ENCODE measurements around the gene SORBS2. TPM values are rescaled to one million over a fixed set of nuclear protein-coding genes. Genes with fewer than 3 reads are reported as not detected.

Gene SORBS2
- total and polyA plus RNA-seq, 2 of the 8 experiments (the other 6 are each of a cell fraction or from before 2014, with no cell fraction given): 73.0 to 87.1 TPM

DNA sequence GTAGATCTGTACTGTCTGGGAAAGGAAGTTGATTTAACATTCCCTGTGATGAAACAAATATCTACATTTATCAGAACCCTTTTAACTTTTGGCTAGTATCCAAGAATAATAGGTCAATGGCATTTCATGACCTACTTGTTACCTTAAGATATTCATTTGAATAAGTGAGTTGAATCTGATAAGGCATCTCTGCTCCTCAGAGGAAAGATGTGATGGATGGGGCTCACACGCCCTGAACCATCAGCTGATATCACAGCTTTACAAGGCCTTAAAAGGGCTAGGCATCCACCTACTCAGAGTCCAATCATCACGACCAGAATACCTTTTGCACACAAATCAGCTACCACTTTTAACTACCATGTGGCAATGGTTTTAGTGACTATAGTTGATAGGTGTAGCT is 186.5 kb downstream of the SORBS2 start (continued):
- TF ChIP-seq, protein P1, sequence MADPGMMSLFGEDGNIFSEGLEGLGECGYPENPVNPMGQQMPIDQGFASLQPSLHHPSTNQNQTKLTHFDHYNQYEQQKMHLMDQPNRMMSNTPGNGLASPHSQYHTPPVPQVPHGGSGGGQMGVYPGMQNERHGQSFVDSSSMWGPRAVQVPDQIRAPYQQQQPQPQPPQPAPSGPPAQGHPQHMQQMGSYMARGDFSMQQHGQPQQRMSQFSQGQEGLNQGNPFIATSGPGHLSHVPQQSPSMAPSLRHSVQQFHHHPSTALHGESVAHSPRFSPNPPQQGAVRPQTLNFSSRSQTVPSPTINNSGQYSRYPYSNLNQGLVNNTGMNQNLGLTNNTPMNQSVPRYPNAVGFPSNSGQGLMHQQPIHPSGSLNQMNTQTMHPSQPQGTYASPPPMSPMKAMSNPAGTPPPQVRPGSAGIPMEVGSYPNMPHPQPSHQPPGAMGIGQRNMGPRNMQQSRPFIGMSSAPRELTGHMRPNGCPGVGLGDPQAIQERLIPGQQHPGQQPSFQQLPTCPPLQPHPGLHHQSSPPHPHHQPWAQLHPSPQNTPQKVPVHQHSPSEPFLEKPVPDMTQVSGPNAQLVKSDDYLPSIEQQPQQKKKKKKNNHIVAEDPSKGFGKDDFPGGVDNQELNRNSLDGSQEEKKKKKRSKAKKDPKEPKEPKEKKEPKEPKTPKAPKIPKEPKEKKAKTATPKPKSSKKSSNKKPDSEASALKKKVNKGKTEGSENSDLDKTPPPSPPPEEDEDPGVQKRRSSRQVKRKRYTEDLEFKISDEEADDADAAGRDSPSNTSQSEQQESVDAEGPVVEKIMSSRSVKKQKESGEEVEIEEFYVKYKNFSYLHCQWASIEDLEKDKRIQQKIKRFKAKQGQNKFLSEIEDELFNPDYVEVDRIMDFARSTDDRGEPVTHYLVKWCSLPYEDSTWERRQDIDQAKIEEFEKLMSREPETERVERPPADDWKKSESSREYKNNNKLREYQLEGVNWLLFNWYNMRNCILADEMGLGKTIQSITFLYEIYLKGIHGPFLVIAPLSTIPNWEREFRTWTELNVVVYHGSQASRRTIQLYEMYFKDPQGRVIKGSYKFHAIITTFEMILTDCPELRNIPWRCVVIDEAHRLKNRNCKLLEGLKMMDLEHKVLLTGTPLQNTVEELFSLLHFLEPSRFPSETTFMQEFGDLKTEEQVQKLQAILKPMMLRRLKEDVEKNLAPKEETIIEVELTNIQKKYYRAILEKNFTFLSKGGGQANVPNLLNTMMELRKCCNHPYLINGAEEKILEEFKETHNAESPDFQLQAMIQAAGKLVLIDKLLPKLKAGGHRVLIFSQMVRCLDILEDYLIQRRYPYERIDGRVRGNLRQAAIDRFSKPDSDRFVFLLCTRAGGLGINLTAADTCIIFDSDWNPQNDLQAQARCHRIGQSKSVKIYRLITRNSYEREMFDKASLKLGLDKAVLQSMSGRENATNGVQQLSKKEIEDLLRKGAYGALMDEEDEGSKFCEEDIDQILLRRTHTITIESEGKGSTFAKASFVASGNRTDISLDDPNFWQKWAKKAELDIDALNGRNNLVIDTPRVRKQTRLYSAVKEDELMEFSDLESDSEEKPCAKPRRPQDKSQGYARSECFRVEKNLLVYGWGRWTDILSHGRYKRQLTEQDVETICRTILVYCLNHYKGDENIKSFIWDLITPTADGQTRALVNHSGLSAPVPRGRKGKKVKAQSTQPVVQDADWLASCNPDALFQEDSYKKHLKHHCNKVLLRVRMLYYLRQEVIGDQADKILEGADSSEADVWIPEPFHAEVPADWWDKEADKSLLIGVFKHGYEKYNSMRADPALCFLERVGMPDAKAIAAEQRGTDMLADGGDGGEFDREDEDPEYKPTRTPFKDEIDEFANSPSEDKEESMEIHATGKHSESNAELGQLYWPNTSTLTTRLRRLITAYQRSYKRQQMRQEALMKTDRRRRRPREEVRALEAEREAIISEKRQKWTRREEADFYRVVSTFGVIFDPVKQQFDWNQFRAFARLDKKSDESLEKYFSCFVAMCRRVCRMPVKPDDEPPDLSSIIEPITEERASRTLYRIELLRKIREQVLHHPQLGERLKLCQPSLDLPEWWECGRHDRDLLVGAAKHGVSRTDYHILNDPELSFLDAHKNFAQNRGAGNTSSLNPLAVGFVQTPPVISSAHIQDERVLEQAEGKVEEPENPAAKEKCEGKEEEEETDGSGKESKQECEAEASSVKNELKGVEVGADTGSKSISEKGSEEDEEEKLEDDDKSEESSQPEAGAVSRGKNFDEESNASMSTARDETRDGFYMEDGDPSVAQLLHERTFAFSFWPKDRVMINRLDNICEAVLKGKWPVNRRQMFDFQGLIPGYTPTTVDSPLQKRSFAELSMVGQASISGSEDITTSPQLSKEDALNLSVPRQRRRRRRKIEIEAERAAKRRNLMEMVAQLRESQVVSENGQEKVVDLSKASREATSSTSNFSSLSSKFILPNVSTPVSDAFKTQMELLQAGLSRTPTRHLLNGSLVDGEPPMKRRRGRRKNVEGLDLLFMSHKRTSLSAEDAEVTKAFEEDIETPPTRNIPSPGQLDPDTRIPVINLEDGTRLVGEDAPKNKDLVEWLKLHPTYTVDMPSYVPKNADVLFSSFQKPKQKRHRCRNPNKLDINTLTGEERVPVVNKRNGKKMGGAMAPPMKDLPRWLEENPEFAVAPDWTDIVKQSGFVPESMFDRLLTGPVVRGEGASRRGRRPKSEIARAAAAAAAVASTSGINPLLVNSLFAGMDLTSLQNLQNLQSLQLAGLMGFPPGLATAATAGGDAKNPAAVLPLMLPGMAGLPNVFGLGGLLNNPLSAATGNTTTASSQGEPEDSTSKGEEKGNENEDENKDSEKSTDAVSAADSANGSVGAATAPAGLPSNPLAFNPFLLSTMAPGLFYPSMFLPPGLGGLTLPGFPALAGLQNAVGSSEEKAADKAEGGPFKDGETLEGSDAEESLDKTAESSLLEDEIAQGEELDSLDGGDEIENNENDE (IDR thresholded peaks at IDR 0.05; ENCODE audit: insufficient replicate concordance, low read length): no peak
- TF ChIP-seq BRCA1 (IDR thresholded peaks at IDR 0.05; ENCODE audit: low read depth, low read length) (no peak), CEBPB (IDR thresholded peaks at IDR 0.05; ENCODE audit: low read depth, low read length) (no peak), POLR2A (IDR thresholded peaks at IDR 0.05; ENCODE audit: control extremely low read depth in 1 of 2, low read depth in 2 of 2, low read length in 2 of 2) (no peak)
- TF ChIP-seq, protein P2, sequence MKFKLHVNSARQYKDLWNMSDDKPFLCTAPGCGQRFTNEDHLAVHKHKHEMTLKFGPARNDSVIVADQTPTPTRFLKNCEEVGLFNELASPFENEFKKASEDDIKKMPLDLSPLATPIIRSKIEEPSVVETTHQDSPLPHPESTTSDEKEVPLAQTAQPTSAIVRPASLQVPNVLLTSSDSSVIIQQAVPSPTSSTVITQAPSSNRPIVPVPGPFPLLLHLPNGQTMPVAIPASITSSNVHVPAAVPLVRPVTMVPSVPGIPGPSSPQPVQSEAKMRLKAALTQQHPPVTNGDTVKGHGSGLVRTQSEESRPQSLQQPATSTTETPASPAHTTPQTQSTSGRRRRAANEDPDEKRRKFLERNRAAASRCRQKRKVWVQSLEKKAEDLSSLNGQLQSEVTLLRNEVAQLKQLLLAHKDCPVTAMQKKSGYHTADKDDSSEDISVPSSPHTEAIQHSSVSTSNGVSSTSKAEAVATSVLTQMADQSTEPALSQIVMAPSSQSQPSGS (IDR thresholded peaks at IDR 0.05; ENCODE audit: low read length): no peak
